PC-3 (cell line): ENCODE results near the gene RGS3. TPM values are rescaled to one million over a fixed set of nuclear protein-coding genes. Genes with fewer than 3 reads are reported as not detected.

Experiments used
- ATAC-seq: fragments of 200-7000 bp; cut with Tn5 transposase; 2 replicates; pipeline ENCODE4 v1.9.1; 2020; ENCODE audit warnings: mild to moderate bottlenecking, moderate library complexity
- BruUV-seq: library from RNA; stranded (reverse); fragments of 400-500 nt; replicated peaks from 2 replicates; lab custom pipeline; 2021; lab: Mats Ljungman, UMichigan
- CTCF ChIA-PET: fragments of 300-600 bp; sonication (Branson Sonifier 250); formaldehyde crosslinking; loops from one replicate; lab custom pipeline; 2022; ENCODE audit warnings: antibody characterized with exemption; lab: Charles Lee
- POLR2A ChIA-PET: fragments of 300-600 bp; sonication (Branson Sonifier 250); formaldehyde crosslinking; loops from one replicate; lab custom pipeline; 2022; ENCODE audit warnings: antibody characterized with exemption; ENCODE audit not compliant: unreplicated experiment; lab: Charles Lee
- DNase-seq: peaks from one replicate; pipeline ENCODE4 v3.0.0-alpha.2; 2015
- H2AFZ ChIP-seq: fragments of 300-600 bp; sonication (generic); 2 replicates; pipeline ENCODE4 v1.6.0; 2016; ENCODE audit warnings: antibody characterized with exemption, low read length
- H3F3A ChIP-seq: fragments of 300-600 bp; sonication (generic); one replicate; pipeline ENCODE4 v1.6.0; 2017; ENCODE audit warnings: antibody characterized with exemption, low read length, control low read depth, mild to moderate bottlenecking; ENCODE audit not compliant: unreplicated experiment
- H3K27ac ChIP-seq: fragments of 300-600 bp; sonication (generic); 2 replicates; pipeline ENCODE4 v1.5.1; 2016; ENCODE audit warnings: mild to moderate bottlenecking, low read length
- H3K27me3 ChIP-seq: fragments of 300-600 bp; sonication (generic); 2 replicates; pipeline ENCODE4 v1.6.1; 2016; ENCODE audit warnings: low read length, mixed read lengths
- H3K36me3 ChIP-seq: fragments of 300-600 bp; sonication (generic); 2 replicates; pipeline ENCODE4 v1.6.1; 2016; ENCODE audit warnings: low read depth, mixed run types, low read length, mixed read lengths
- H3K4me1 ChIP-seq: fragments of 300-600 bp; sonication (generic); 2 replicates; pipeline ENCODE4 v1.5.1; 2016; ENCODE audit warnings: low read length; ENCODE audit not compliant: insufficient read depth
- H3K4me2 ChIP-seq: fragments of 300-600 bp; sonication (generic); 2 replicates; pipeline ENCODE4 v1.6.0; 2016; ENCODE audit warnings: low read length
- H3K4me3 ChIP-seq: fragments of 300-600 bp; sonication (generic); 2 replicates; pipeline ENCODE4 v1.5.1; 2016; ENCODE audit warnings: mild to moderate bottlenecking, low read length, mixed read lengths
- H3K79me2 ChIP-seq: fragments of 300-600 bp; sonication (generic); 2 replicates; pipeline ENCODE4 v1.6.1; 2017; ENCODE audit warnings: low read length, mixed read lengths
- H3K9ac ChIP-seq: fragments of 300-600 bp; sonication (generic); 2 replicates; pipeline ENCODE4 v1.6.0; 2016; ENCODE audit warnings: mild to moderate bottlenecking, low read length
- H3K9me2 ChIP-seq: fragments of 300-600 bp; sonication (generic); replicated peaks from 2 replicates; pipeline ENCODE4 v1.6.1; 2016; ENCODE audit warnings: mixed run types, low read length, mixed read lengths
- H3K9me3 ChIP-seq: fragments of 300-600 bp; sonication (generic); 2 replicates; pipeline ENCODE4 v1.6.1; 2016; ENCODE audit warnings: low read length, mixed read lengths
- H4K20me1 ChIP-seq: fragments of 300-600 bp; sonication (generic); 2 replicates; pipeline ENCODE4 v1.6.1; 2016; ENCODE audit warnings: low read length, mixed read lengths
- CTCF ChIP-seq: fragments of 300-600 bp; sonication (generic); conservative IDR thresholded peaks from 2 replicates; pipeline ENCODE4 v1.5.1; 2017; ENCODE audit warnings: antibody characterized with exemption, low read depth, mild to moderate bottlenecking, low read length
- EZH2 ChIP-seq: fragments of 300-600 bp; sonication (generic); IDR thresholded peaks from one replicate; pipeline ENCODE4 v1.6.1; 2017; ENCODE audit warnings: antibody characterized with exemption, mild to moderate bottlenecking, low read length; ENCODE audit not compliant: unreplicated experiment
- EZH2phosphoT487 ChIP-seq: fragments of 300-600 bp; sonication (generic); IDR thresholded peaks from 2 replicates; pipeline ENCODE4 v1.6.1; 2018; ENCODE audit warnings: mild to moderate bottlenecking, antibody characterized with exemption, low read length, borderline replicate concordance
- intact Hi-C: fragments of 100-400 bp; cut with micrococcal nuclease; formaldehyde crosslinking; loops from 2 replicates; pipeline ENCODE4 v1.9.0; 2023
- total RNA-seq: library from RNA; depleted of rRNA; stranded (reverse); fragments of >200 nt; gene quantifications from 2 replicates; pipeline ENCODE4 v1.2.3, GENCODE V29; 2014

The RGS3 gene
- total RNA-seq, 1 experiment from 2014 or later: 26.3 TPM

GRCh38 chr9:113584428-113585084 lies 121.0 kb downstream of the RGS3 start:
- H3K4me1 ChIP-seq: peaks cover 36% of the 10 kb centered on the region
- CTCF ChIA-PET: no interaction called here
- no peak overlapping the region for H3K9ac ChIP-seq

GRCh38 chr9:113585085-113585442 lies 121.5 kb downstream of the RGS3 start:
- TF ChIP-seq EZH2 (no peak), CTCF (no peak), EZH2phosphoT487 (no peak)
- no TSS peak for BruUV-seq
- ChIA-PET CTCF (no interaction called here), POLR2A (no interaction called here)
- H3K9ac ChIP-seq: no peak overlapping the region
- no peaks in the 10 kb centered on the region for H3K9me2 ChIP-seq
- H3K4me2 ChIP-seq: no peak overlapping the region
- no peaks in the 10 kb centered on the region for H4K20me1 ChIP-seq
- DNase-seq (no peak), ATAC-seq (no peak)
- H3F3A ChIP-seq: no peaks in the 10 kb centered on the region
- H3K27ac ChIP-seq: no peak overlapping the region
- no peak overlapping the region for H3K4me3 ChIP-seq
- peaks cover 25% of the 10 kb centered on the region for H3K79me2 ChIP-seq
- H3K36me3 ChIP-seq: peaks cover 13% of the 10 kb centered on the region
- H3K4me1 ChIP-seq: peaks cover 31% of the 10 kb centered on the region
- H2AFZ ChIP-seq: no peak overlapping the region
- intact Hi-C loops: no loop called here
- H3K9me3 ChIP-seq: no peaks in the 10 kb centered on the region
- no peaks in the 10 kb centered on the region for H3K27me3 ChIP-seq

More at GRCh38 chr9:113584428-113585084, 121.0 kb downstream of the RGS3 start:
- TF ChIP-seq CTCF: no peak
- no peak for TF ChIP-seq EZH2
- TF ChIP-seq EZH2phosphoT487: no peak
- Histone ChIP-seq H3K27me3 (no peaks in the 10 kb centered on the region), H3K4me2 (no peak overlapping the region), H3K79me2 (peaks cover 25% of the 10 kb centered on the region), H3K27ac (no peak overlapping the region), H3K9me2 (no peaks in the 10 kb centered on the region), H2AFZ (no peak overlapping the region), H3K4me3 (no peak overlapping the region), H3F3A (peaks cover under 1% of the 10 kb centered on the region), H4K20me1 (no peaks in the 10 kb centered on the region), H3K36me3 (peaks cover 13% of the 10 kb centered on the region), H3K9me3 (no peaks in the 10 kb centered on the region)
- ATAC-seq (no peak), DNase-seq (no peak)
- no TSS peak for BruUV-seq
- POLR2A ChIA-PET: no interaction called here
- intact Hi-C loops: no loop called here

GRCh38 chr9:113585555-113585954 lies 122.0 kb downstream of the RGS3 start:
- BruUV-seq: no TSS peak
- CTCF ChIA-PET: no interaction called here
- H3K27me3 ChIP-seq: no peaks in the 10 kb centered on the region
- peaks cover 13% of the 10 kb centered on the region for H3K36me3 ChIP-seq
- H4K20me1 ChIP-seq: no peaks in the 10 kb centered on the region
- H3K4me2 ChIP-seq: no peak overlapping the region
- POLR2A ChIA-PET: no interaction called here
- no peak overlapping the region for H3K4me3 ChIP-seq
- no peak for DNase-seq
- intact Hi-C loops: no loop called here
- ATAC-seq: no peak
- H3F3A ChIP-seq: no peaks in the 10 kb centered on the region
- H3K4me1 ChIP-seq: peaks cover 26% of the 10 kb centered on the region
- no peak overlapping the region for H3K27ac ChIP-seq
- H3K9me3 ChIP-seq: no peaks in the 10 kb centered on the region
- TF ChIP-seq EZH2phosphoT487 (no peak), CTCF (no peak), EZH2 (no peak)
- no peak overlapping the region for H3K9ac ChIP-seq
- H3K9me2 ChIP-seq: no peaks in the 10 kb centered on the region
- H2AFZ ChIP-seq: no peak overlapping the region
- H3K79me2 ChIP-seq: peaks cover 25% of the 10 kb centered on the region
